ENCODE measurements around the gene ANXA3.
"Not testable (repeated sequence)": the region's sequence is repeated elsewhere in the genome, so short reads cannot be mapped to it uniquely, and the experiment has no call there.

The ANXA3 gene, protein sequence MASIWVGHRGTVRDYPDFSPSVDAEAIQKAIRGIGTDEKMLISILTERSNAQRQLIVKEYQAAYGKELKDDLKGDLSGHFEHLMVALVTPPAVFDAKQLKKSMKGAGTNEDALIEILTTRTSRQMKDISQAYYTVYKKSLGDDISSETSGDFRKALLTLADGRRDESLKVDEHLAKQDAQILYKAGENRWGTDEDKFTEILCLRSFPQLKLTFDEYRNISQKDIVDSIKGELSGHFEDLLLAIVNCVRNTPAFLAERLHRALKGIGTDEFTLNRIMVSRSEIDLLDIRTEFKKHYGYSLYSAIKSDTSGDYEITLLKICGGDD

DNA sequence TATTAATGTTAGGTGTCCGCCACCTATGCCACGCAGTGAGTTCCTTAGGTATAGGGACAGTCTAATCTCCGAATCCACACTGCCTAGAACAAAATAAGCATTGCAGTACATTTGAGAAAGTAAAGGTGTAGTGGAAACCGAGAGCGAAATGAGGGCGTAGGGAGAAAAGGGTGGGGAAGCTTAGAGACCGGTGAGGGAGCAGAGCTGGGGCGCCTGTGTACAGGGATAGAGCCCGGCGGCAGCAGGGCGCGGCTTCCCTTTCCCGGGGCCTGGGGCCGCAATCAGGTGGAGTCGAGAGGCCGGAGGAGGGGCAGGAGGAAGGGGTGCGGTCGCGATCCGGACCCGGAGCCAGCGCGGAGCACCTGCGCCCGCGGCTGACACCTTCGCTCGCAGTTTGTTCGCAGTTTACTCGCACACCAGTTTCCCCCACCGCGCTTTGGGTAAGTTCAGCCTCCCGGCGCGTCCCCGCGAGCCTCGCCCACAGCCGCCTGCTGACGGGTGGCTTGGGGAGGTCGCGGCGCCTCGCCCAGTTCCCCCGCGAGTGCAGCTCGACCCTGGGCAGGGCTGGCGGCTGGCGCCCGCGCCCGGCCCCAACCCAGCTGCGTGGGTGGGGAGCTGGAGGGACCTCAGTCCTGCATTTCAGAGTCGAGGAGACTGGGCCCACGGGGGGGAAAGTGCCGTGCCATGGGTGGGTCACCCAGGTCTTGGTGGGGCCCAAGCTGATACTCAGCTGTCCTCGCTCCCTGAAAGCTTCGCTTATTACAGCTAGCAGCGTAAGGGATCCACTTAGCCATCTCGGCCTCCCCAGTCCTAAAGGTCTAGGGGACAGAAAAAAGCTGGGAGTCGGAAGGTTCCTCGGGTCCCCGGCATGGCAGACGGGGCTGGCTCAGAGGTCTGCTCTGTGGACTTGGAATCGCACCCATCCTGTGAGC lies at the start of gene ANXA3:
TSS of gene ANXA3 (plus strand) at position 351 of the 932 bp plus-strand sequence. CDS start 2,704 bp downstream, outside the sequence.
- DNase-seq (ENCODE audit: low read depth in 2 of 2) = no peak

DNA sequence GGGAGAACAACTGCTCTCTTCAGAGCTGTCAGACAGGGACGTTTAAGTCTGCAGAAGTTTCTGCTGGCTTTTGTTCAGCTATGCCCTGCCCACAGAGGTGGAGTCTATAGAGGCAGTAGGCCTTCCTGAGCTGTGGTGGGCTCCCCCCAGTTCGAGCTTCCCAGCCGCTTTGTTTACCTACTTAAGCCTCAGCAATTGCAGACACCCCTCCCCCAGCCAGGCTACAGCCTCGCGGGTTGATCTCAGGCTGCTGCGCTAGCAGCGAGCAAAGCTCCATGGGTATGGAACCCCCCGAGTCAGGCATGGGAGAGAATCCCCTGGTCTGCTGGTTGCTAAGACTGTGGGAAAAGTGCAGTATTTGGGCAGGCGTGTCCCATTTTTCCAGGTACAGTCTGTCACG lies 45.3 kb upstream of the ANXA3 start:
- DNase-seq (ENCODE audit: low read depth in 2 of 2) = not testable (repeated sequence)

DNA sequence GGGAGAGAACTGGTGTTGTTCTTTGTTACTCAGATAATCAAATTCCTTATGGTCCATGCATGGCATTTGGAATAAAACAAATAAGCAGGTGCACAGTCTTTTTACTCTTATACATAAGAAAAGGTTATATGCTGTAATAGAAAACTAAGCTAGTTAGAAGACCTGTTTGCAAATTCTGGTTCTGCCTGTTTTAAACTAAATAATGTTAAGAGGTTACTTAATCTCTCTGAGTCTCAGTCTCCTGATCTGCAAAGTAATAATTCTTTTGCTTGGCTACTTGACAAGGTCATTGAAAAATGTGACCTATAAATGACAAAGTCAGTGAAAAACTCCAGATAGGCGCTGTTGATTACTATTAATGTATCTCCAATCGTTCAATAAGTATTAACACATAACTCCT lies 42.5 kb upstream of the ANXA3 start:
- no peak for DNase-seq (ENCODE audit: low read depth in 2 of 2)

DNA sequence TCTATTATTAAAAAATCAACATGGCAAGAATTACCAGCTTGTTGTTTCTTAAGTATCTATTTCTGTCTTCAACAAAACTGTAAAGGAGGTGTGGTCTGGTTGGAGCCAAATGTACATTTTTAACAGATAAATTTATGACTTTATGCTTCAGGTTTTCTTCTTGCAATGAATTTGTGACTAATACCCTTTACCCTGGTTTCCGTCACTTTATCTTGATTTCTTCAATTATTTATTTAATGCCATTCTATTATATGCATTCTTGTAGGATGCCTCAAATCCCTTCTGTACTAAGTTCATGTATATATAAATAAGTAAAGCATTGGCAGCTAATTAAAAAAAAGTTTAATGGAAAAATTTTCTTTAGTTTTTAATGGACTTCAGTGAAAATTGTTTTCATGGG lies 41.5 kb upstream of the ANXA3 start:
- no peak for DNase-seq (ENCODE audit: low read depth in 2 of 2)

DNA sequence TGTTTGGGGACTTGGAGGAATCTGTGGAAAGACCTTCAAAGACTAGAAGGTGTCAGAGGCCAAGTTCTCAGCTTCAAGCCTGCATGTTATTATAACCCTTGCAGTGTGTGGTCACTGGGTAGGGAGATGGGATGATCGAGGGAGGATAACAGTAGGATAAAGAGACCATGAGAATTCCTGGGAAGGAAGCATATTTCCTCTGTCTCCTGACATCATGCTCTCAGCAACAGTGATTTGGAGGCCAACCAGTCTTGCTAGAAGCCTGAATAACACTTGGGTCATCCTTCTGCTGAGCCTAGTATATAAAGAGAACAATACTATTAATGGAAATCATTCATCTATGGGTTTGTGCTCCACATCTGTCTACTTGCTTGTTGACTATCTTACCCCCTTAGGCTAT lies 40.9 kb upstream of the ANXA3 start:
- DNase-seq (ENCODE audit: low read depth in 2 of 2) = no peak

DNA sequence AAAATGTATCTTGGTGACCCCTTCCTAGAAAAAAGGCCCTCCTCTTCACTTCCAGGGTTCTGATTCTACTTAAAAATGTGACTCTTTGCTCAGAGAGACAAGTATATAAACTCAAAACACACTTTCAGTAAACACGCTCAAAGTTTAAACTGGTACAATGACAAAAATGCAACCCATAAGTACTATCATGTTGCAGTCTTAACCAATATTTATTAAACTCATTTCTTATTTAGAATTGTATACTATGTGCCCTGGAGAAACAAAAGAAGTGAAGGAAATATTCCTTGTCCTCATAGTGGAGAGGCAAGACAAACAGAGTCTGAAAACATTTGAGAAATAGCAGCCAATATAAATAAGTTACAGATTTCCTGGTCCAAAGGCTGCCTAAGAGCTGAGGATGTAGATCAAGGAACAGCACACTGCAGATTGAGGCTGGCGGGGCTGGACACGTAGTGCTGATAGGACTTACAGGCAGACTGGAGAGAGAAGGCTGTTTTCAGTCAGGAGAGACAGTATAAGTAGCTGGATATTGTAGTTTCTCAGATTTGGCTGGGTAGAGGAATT lies 39.1 kb upstream of the ANXA3 start:
- no peak for DNase-seq (ENCODE audit: low read depth in 2 of 2)

DNA sequence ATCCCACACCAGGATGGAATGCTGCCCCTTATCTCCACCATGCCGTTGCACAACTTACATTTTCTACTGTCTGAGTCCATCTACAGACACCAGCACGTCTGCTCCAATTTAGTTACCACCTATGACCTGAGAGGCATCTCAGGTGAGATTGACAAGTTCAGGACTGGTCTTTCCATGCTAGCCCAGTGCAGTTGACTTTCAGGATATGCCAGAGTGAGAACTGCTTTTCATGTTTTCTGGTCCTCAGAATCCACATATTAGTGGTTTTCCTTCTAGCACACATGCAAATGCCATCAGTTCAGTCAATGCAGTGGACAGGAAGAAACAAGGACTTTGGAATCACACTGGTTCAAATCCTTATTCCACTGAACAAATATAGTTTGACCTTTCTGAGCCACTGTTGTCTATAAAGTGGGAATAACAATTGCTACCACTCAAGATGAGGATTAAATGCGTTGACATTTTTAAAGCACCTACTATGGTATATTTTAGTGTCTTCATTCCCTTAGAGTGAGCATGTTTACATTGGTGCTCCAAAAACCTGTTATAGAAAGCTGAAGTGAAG lies 38.1 kb upstream of the ANXA3 start:
- DNase-seq (ENCODE audit: low read depth in 2 of 2) = no peak

DNA sequence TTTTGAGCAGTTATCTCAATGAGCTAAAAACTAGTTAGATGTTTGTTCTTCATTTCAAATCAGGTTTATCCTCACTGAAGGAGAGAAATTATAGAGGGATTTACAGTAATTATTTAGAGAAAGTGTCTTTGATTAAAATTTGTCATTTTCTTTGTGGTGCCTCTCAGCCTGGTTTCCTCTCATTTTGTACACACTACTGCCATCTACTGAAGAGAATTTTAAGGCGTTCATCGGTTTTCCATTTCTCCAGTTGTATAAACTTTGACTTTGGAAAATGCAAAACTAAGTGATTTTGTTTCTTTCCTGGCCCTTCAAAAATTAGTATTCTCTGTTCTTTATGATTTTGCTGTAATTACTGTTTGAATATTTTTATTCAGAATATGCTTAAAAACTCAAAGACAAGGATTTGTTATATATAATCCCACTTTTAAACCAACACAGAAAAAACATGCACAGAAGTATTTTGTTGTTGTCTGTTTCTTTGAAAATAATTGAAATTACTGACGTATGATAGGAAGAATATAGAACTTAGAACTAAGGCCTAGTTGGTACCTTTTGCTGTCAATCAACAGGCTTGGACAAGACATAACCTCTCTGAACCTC lies 34.4 kb upstream of the ANXA3 start:
- no peak for DNase-seq (ENCODE audit: low read depth in 2 of 2)

DNA sequence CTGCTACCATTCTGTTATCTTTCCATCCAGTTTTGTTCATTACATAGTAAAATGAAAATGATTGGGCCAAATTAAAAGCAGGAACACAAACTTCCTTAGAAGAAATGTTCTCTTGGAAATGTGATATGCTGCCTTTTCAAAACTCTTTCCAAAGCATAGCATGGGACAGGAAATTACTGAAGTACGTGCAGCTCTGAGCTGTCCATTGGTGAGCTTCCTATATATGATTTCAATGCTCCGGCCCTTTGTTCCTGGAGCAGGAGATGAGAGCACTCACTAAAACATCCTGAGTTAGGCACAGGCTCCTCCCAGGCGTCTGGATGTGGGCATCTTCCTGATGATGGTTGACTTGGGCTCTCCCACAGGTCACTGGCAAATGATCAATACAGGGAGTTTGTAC lies 33.0 kb upstream of the ANXA3 start:
- DNase-seq (ENCODE audit: low read depth in 2 of 2) = no peak

DNA sequence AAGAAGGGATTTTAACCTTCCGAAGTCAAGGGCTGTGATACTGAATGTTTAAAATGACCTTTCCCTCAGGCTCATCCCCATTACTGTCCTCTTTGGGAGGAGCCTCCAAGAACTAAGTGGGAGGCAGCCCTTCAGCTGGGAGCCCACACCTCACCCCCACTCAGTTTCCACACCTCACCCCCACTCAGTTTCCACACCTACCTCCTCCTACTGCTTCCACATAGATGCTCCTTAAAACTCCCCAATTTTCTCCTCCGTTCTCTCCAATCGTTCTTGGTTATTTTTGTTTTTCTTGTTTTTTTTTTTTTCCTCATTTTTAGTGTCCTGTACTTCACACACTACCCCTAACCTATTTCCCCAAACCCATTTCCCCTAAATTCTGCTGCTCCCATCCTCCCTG lies 31.6 kb upstream of the ANXA3 start:
- no peak for DNase-seq (ENCODE audit: low read depth in 2 of 2)

DNA sequence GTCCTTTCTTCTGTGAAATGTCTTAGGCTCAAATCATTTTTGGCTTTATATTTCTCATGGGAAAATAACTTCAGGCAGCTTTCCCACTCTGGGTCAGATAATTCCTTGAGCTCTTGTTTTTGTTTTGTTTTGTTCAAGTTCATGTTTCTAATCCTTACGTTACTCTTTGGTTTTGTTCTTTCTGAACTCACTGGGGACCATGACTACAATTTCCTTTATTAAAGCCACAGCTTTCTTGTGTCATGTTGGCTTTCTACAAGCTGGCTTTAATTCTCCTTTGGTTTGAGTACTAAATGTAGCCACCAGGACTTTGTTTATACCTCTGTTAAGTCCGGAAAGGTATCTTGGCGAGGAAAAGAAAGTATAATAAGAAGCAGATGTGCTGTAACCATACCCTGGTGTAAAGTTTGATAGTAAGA lies 30.8 kb upstream of the ANXA3 start:
- no peak for DNase-seq (ENCODE audit: low read depth in 2 of 2)

DNA sequence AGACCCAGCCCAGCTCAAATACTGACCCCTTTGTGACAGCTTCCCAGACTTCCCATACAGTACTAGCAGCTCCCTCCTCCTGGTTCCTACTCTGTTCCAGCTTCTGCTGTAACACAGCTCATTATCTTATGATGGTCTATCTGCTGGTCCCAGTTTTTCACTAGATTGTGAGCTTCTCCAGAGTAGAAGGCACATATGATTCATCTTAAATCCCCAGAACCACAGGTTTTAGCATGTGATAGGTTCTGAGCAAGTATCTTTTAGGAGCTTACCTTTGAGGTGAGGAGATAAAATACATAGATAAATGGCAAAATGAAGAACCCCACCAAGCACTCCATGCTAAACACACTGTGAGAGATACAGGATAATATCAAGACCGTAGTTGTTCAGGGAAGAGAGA lies 27.6 kb upstream of the ANXA3 start:
- DNase-seq (ENCODE audit: low read depth in 2 of 2) = no peak

DNA sequence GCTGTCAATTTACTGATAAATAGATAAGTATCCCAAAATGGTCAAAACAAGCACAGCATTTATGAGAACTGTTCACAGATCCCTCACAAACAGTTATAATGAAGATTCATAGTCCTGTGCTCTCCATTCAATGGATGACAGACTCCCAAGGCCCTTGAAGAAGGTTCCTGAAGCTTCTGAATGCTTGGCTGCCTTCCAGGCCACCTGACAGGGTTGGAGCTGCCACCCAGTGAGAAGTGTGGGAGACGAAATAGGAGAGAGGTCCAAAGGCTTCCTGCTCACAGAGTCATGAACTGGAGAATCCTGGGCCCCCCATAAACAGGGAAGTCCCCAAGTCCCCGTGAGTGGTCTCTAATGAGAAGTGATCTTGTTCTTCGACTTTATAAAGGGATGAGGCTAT lies 26.0 kb upstream of the ANXA3 start:
- no peak for DNase-seq (ENCODE audit: low read depth in 2 of 2)

DNA sequence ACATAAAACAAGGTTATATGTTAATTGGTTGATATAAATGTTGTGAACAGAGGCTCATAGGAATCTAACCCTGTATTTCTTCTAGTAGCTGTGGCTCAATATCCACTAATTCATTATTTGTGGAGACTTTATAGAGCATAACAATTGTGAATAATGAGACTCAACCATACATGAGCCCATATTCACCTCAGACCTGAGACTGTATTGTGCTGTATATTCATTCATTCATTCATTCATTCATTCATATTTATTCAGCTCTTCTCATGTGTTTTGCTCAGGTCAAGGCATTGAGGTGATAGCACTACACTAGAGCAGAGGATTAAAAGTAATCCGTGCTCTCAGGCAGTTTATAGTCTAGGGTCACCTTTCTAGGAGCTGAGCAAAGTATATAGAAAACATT lies 24.5 kb upstream of the ANXA3 start:
- DNase-seq (ENCODE audit: low read depth in 2 of 2) = no peak

DNA sequence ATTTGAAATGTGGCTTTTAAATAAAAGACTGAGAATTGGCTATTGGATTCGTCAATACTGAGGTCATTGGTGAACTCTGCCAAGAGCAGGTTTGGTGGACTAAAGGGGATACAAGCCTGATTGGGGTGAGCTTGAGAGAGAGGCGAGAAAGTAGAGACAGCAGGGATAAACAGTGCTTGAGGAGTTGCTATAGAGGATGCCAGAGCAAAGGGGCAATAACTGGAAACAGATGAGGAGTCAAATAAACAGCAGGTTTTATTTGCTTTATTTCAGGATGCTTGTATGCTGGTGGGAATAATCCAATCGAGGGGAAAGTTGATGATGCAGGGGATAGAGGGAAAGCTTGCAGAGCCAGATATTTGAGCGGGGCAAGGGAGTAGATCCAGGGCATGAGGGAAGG lies 24.0 kb upstream of the ANXA3 start:
- DNase-seq (ENCODE audit: low read depth in 2 of 2) = no peak

DNA sequence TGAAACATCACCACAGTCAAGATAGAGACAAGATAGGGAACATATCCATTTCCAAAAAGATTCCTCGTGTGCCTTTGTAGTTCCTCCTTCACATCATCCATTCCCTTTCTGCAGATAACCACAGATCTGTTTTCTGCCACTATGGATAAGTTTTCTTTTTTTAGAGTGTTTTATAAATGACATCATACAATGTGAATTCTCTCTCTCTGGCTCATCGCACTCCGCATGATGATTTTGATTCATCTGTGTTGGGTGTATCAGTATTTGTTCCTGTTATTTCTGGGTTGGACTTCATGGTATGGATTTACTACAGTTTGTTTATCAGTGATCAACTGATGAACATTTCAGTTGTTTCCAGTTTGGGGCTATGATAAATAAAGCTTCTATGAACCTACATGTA lies 23.2 kb upstream of the ANXA3 start:
- no peak for DNase-seq (ENCODE audit: low read depth in 2 of 2)

DNA sequence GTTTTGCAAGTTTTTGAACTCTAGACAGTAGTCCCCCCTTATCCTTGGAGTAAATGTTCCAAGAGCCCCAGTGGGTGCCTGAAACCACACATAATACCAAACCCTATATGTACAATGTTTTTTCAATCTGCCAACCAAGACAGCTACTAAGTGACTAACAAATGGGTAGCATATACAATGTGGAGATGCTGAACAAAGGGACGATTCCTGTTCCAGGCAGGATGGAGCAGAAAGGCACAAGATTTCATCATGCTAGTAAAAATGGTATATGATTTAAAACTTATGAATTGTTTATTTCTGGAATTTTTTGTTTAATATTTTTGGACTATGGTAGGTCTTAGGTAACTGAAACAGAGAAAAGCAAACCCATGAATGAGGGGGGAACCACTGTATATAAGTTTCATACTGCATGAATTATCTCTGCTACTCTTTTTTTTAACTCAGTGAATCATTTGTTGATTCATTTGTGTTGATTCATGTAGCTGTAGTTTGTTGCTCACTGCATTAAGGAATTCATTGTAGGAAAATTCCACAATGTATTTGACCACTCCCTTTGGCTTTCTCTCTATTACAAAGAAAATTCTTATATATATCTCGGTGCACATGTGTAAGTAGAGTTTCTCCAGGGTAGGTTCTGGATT lies 21.9 kb upstream of the ANXA3 start:
- DNase-seq (ENCODE audit: low read depth in 2 of 2) = no peak

DNA sequence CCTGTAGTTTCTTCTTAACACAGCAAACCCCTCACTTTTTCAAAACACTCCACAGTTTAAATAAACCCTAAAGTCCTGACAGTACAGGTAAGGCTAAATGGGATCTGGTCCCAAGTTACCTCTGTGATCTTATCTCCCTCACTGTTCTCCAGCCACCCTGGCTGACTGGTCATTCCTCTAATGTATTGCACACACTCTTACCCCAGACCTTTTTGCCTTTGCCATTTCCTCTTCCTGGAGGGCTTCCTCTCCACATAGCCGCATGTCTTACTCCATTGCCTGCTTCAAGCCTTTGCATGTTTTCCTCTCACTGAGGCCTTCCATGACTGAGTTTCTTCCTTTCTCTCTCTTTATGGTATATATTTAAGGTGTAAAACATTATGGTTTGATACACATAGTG lies 19.5 kb upstream of the ANXA3 start:
- DNase-seq (ENCODE audit: low read depth in 2 of 2) = no peak

DNA sequence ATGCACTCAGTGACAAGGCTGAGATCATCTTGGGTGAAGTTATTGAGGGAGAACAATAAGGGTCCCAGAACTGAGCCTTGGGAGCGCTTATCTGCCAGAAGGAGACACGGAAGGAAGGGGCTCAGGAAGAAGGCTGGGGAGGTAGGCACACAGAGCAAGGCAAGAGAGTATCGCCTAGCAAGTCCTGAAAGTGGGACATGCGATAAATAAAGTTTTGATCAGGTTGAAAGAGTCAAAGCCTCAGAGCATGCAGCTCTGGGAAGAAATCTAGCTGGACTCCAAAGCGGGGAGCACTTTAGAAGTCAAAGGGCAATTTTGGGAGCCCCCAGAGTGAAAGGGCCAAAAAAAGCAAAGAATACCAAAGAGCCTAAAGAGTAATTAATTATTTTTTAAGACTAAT lies 17.7 kb upstream of the ANXA3 start:
- no peak for DNase-seq (ENCODE audit: low read depth in 2 of 2)

DNA sequence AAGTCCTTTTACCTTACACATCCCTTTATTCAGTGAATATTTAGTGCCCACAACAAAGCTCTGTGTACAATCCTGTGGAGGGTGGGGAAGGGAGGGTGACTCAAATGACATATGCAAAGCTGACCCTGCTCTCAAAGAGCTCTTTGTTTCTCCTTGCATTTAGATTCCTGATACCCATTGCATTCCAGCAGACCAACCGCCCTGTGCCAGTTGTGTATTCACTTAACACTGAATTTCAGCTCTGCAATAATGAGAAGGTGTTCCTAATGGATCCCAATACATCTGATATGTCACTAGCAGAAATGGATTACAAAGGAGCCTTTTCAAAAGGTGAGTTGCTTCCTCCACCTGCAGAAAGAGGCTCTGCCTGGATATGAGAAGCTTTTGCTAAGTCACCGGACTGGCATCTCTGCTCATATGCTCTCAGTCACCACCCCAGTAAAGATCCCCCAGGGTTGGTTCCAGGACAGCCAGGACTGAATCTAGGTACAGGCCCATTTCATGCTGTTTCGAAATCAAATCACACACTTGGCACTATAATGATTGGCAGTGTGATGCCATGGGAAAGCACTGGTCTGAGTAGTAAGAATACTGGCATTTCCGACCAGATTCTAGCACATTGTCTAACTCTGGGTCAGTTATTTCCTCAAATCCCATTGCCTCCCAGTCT lies 17.1 kb upstream of the ANXA3 start:
- DNase-seq (ENCODE audit: low read depth in 2 of 2) = no peak

DNA sequence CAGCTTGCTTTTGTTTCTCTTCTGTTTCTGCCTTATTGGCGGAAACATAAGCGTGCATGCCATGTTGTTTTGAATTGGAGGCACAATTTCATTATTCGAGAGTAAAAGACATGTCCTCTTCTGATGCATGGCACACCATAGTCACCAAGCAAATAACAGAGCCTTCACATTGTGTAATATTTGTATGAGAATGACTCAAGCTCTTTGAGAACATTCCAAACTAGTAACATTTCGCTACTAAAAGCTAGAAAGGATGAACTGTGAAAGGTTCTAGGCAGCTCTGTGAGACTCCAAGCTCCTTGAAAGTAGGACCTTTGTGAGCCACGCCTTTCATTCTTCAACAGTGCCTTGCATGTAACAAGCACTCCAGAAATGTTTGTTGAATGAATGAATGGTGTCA lies 9.2 kb upstream of the ANXA3 start:
- no peak for DNase-seq (ENCODE audit: low read depth in 2 of 2)
